ENCODE results near the gene PTGES2. TPM values are rescaled to one million over a fixed set of nuclear protein-coding genes. Genes with fewer than 3 reads are reported as not detected.

PTGES2 gene
- total and polyA plus RNA-seq, 9 of the 15 experiments (the other 6 are each of a cell fraction or from before 2014, with no cell fraction given) = 2.4 to 196 (median 90.1) TPM

GRCh38 chr9:128127990-128128835 lies 684 bp upstream of the PTGES2 start (continued):
- TF ChIP-seq ZBTB49 (CRISPR knock-in tag; IDR thresholded peaks at IDR 0.05; ENCODE audit: borderline replicate concordance) (no peak; the same call in 1 of the 2 replicates), RBM34 (IDR thresholded peaks at IDR 0.05; ENCODE audit: borderline replicate concordance, insufficient read depth, low read length) (no peak), POLR2AphosphoS2 (IDR thresholded peaks at IDR 0.05; ENCODE audit: low read length) (no peak), ELF4 (CRISPR knock-in tag; IDR thresholded peaks at IDR 0.05) (no peak), GABPB2 (CRISPR knock-in tag; conservative IDR thresholded peaks at IDR 0.05) (no peak), CBFA2T3 (IDR thresholded peaks at IDR 0.05) (no peak), CCNT2 (IDR thresholded peaks at IDR 0.05; ENCODE audit: borderline replicate concordance, extremely low read depth, insufficient read length, low read depth, low read length) (peak; percentile 60), GTF2E2 (tag; IDR thresholded peaks at IDR 0.05) (no peak), SP1 (CRISPR knock-in tag; IDR thresholded peaks at IDR 0.05) (peak; percentile 74), KLF1 (tag; IDR thresholded peaks at IDR 0.05) (no peak), JUNB (CRISPR knock-in tag; conservative IDR thresholded peaks at IDR 0.05) (no peak), ZBED1 (IDR thresholded peaks at IDR 0.05) (no peak), ZNF217 (CRISPR knock-in tag; IDR thresholded peaks at IDR 0.05) (no peak), HBP1 (CRISPR knock-in tag; IDR thresholded peaks at IDR 0.05) (no peak), ZNF282 (CRISPR knock-in tag; IDR thresholded peaks at IDR 0.05) (0 out of 2 replicates have a peak, but pooled peaks have one; percentile 80), PHF8 (IDR thresholded peaks at IDR 0.05; ENCODE audit: borderline replicate concordance, low read length) (peak; percentile 58), HDGF (IDR thresholded peaks at IDR 0.05) (no peak), SRSF1 (IDR thresholded peaks at IDR 0.05; ENCODE audit: low read depth, low read length) (no peak), SREBF2 (CRISPR knock-in tag; IDR thresholded peaks at IDR 0.05) (no peak), E2F6 (IDR thresholded peaks at IDR 0.05; ENCODE audit: borderline replicate concordance in 1 of 2, extremely low read depth in 1 of 2, insufficient read depth in 1 of 2, insufficient read length in 1 of 2, low read depth in 1 of 2, low read length in 1 of 2, poor library complexity in 1 of 2, severe bottlenecking in 1 of 2) (peak; percentile 28 to 35), NR3C1 (CRISPR knock-in tag; IDR thresholded peaks at IDR 0.05) (no peak), PTTG1 (tag; IDR thresholded peaks at IDR 0.05; ENCODE audit: low read depth) (no peak), ZNF253 (CRISPR knock-in tag; conservative IDR thresholded peaks at IDR 0.05) (no peak), ATF4 (CRISPR knock-in tag; IDR thresholded peaks at IDR 0.05) (no peak)
